Activated T-cell treated with anti-CD3 and anti-CD28 coated beads, Interleukin-2, amount 50 U/mL, for 4 hours (primary cell): Measurements from ENCODE around the gene FBLN1. TPM values are rescaled to one million over a fixed set of nuclear protein-coding genes. Genes with fewer than 3 reads are reported as not detected.
"Not testable (repeated sequence)": the region's sequence is repeated elsewhere in the genome, so short reads cannot be mapped to it uniquely, and the experiment has no call there.

Experiments used
- ATAC-seq, 2 donors: fragments of 200-7000 bp; cut with Tn5 transposase; one replicate each; pipeline ENCODE4 v1.10.0; 2021
- DNase-seq: peaks from one replicate; pipeline ENCODE4 v3.0.0-alpha.2; 2020
- H3K27me3 Mint-ChIP-seq: one replicate; pipeline ENCODE4 v1.8.0; 2021; ENCODE audit warnings: low read depth, mixed read lengths
- H3K36me3 Mint-ChIP-seq: one replicate; pipeline ENCODE4 v1.8.0; 2022; ENCODE audit warnings: mixed read lengths; ENCODE audit not compliant: insufficient read depth
- H3K4me1 Mint-ChIP-seq: one replicate; pipeline ENCODE4 v1.8.0; 2021; ENCODE audit warnings: low read depth, mixed read lengths
- H3K4me3 Mint-ChIP-seq: one replicate; pipeline ENCODE4 v1.8.0; 2021; ENCODE audit warnings: mild to moderate bottlenecking, moderate library complexity, mixed read lengths
- H3K9me3 Mint-ChIP-seq: one replicate; pipeline ENCODE4 v1.8.0; 2021; ENCODE audit warnings: mixed read lengths
- total RNA-seq, 3 donors: library from RNA; stranded (reverse); gene quantifications; one replicate each; pipeline ENCODE4 v1.2.1, GENCODE V29; 2021

The FBLN1 gene
- under 1 TPM; 0.43 to 0.69 (median 0.46) TPM for total RNA-seq

GRCh38 chr22:45502215-45503049 lies at the start of gene FBLN1:
Gene FBLN1 (plus strand): TSS chr22:45502883. CDS start chr22:45502986, 103 bp downstream.
- H3K9me3 Mint-ChIP-seq = no peaks in the 10 kb centered on the region
- ATAC-seq = peak; percentile 25 to 36
- peaks cover 64% of the 10 kb centered on the region for H3K27me3 Mint-ChIP-seq
- peaks cover 2% of the 10 kb centered on the region for H3K4me1 Mint-ChIP-seq
- H3K4me3 Mint-ChIP-seq = no peak within 1 kb of the TSS
- no peaks in the 10 kb centered on the region for H3K36me3 Mint-ChIP-seq
- DNase-seq = no peak

- H3K4me1 Mint-ChIP-seq = no peaks in the 10 kb centered on the region
- ATAC-seq = no peak
- H3K36me3 Mint-ChIP-seq = no peaks in the 10 kb centered on the region
- no peak overlapping the region for H3K4me3 Mint-ChIP-seq
- DNase-seq = no peak
- no peaks in the 10 kb centered on the region for H3K9me3 Mint-ChIP-seq
- peaks cover 10% of the 10 kb centered on the region for H3K27me3 Mint-ChIP-seq
Measured at GRCh38 chr22:45453764-45454163, 48.9 kb upstream of the FBLN1 start.

- no peaks in the 10 kb centered on the region for H3K9me3 Mint-ChIP-seq
- H3K27me3 Mint-ChIP-seq = peaks cover 10% of the 10 kb centered on the region
- no peak for ATAC-seq
Measured at GRCh38 chr22:45454275-45454674, 48.4 kb upstream of the FBLN1 start.

GRCh38 chr22:45455212-45455611 lies 47.5 kb upstream of the FBLN1 start:
- Mint-ChIP-seq H3K9me3 (no peaks in the 10 kb centered on the region), H3K4me1 (no peaks in the 10 kb centered on the region), H3K27me3 (peaks cover 10% of the 10 kb centered on the region), H3K4me3 (no peak overlapping the region), H3K36me3 (no peaks in the 10 kb centered on the region)
- DNase-seq = no peak
- ATAC-seq = no peak

More at GRCh38 chr22:45454275-45454674, 48.4 kb upstream of the FBLN1 start:
- Mint-ChIP-seq H3K4me1 (no peaks in the 10 kb centered on the region), H3K4me3 (no peak overlapping the region), H3K36me3 (no peaks in the 10 kb centered on the region)
- no peak for DNase-seq

- ATAC-seq (no peak), DNase-seq (no peak)
- Mint-ChIP-seq H3K4me1 (no peaks in the 10 kb centered on the region), H3K4me3 (no peak overlapping the region), H3K9me3 (no peaks in the 10 kb centered on the region), H3K27me3 (peaks cover 10% of the 10 kb centered on the region), H3K36me3 (no peaks in the 10 kb centered on the region)
Measured at GRCh38 chr22:45455621-45456020, 47.1 kb upstream of the FBLN1 start.

- no peak overlapping the region for H3K4me3 Mint-ChIP-seq
- peaks cover 10% of the 10 kb centered on the region for H3K27me3 Mint-ChIP-seq
- ATAC-seq = no peak
- H3K4me1 Mint-ChIP-seq = no peaks in the 10 kb centered on the region
- no peak for DNase-seq
- H3K9me3 Mint-ChIP-seq = no peaks in the 10 kb centered on the region
- no peaks in the 10 kb centered on the region for H3K36me3 Mint-ChIP-seq
Measured at GRCh38 chr22:45456811-45457210, 45.9 kb upstream of the FBLN1 start.

- Mint-ChIP-seq H3K27me3 (peaks cover 3% of the 10 kb centered on the region), H3K4me1 (no peaks in the 10 kb centered on the region), H3K36me3 (no peaks in the 10 kb centered on the region), H3K9me3 (no peaks in the 10 kb centered on the region), H3K4me3 (no peak overlapping the region)
- no peak for DNase-seq
- no peak for ATAC-seq
Measured at GRCh38 chr22:45458532-45458931, 44.2 kb upstream of the FBLN1 start.

- H3K36me3 Mint-ChIP-seq = no peaks in the 10 kb centered on the region
- H3K27me3 Mint-ChIP-seq = peaks cover 3% of the 10 kb centered on the region
- DNase-seq (no peak), ATAC-seq (no peak)
- H3K9me3 Mint-ChIP-seq = no peaks in the 10 kb centered on the region
- H3K4me1 Mint-ChIP-seq = no peaks in the 10 kb centered on the region
- no peak overlapping the region for H3K4me3 Mint-ChIP-seq
Measured at GRCh38 chr22:45459235-45459634, 43.4 kb upstream of the FBLN1 start.

GRCh38 chr22:45460288-45461109 lies 42.2 kb upstream of the FBLN1 start:
- Mint-ChIP-seq H3K4me1 (no peaks in the 10 kb centered on the region), H3K27me3 (peaks cover 3% of the 10 kb centered on the region), H3K36me3 (no peaks in the 10 kb centered on the region), H3K4me3 (no peak overlapping the region), H3K9me3 (no peaks in the 10 kb centered on the region)
- ATAC-seq = no peak
- DNase-seq = no peak

- DNase-seq (no peak), ATAC-seq (no peak)
- H3K4me3 Mint-ChIP-seq = no peak overlapping the region
- H3K4me1 Mint-ChIP-seq = no peaks in the 10 kb centered on the region
- H3K36me3 Mint-ChIP-seq = no peaks in the 10 kb centered on the region
- H3K27me3 Mint-ChIP-seq = peaks cover 3% of the 10 kb centered on the region
- no peaks in the 10 kb centered on the region for H3K9me3 Mint-ChIP-seq
Measured at GRCh38 chr22:45462034-45462655, 40.5 kb upstream of the FBLN1 start.

- not testable (repeated sequence) for H3K36me3 Mint-ChIP-seq, H3K27me3 Mint-ChIP-seq, H3K4me3 Mint-ChIP-seq, H3K4me1 Mint-ChIP-seq, DNase-seq, H3K9me3 Mint-ChIP-seq, ATAC-seq
Measured at GRCh38 chr22:45463691-45464090, 39.0 kb upstream of the FBLN1 start.

- Mint-ChIP-seq H3K9me3 (peaks cover 5% of the 10 kb centered on the region), H3K36me3 (no peaks in the 10 kb centered on the region), H3K4me1 (no peaks in the 10 kb centered on the region), H3K27me3 (peaks cover 3% of the 10 kb centered on the region), H3K4me3 (no peak overlapping the region)
- no peak for DNase-seq
- no peak for ATAC-seq
Measured at GRCh38 chr22:45465633-45466032, 37.0 kb upstream of the FBLN1 start.

GRCh38 chr22:45468872-45469271 lies 33.8 kb upstream of the FBLN1 start:
- no peaks in the 10 kb centered on the region for H3K36me3 Mint-ChIP-seq
- peaks cover 10% of the 10 kb centered on the region for H3K27me3 Mint-ChIP-seq
- no peak for DNase-seq
- H3K9me3 Mint-ChIP-seq = peaks cover 5% of the 10 kb centered on the region
- no peak for ATAC-seq
- H3K4me1 Mint-ChIP-seq = no peaks in the 10 kb centered on the region
- no peak overlapping the region for H3K4me3 Mint-ChIP-seq

- ATAC-seq (no peak), DNase-seq (no peak)
- H3K27me3 Mint-ChIP-seq = peaks cover 8% of the 10 kb centered on the region
- peaks cover 5% of the 10 kb centered on the region for H3K9me3 Mint-ChIP-seq
- no peaks in the 10 kb centered on the region for H3K4me1 Mint-ChIP-seq
- no peaks in the 10 kb centered on the region for H3K36me3 Mint-ChIP-seq
- no peak overlapping the region for H3K4me3 Mint-ChIP-seq
Measured at GRCh38 chr22:45469281-45470073, 33.2 kb upstream of the FBLN1 start.
